GM18861 (cell line): Measurements from ENCODE around the gene OPCML.

ENCODE experiments used
- ATAC-seq: cut with Tn5 transposase; IDR thresholded peaks from one replicate; pipeline ENCODE4 v1.9.1; 2021; ENCODE audit not compliant: unreplicated experiment

The OPCML gene

GRCh38 chr11:133081730-133082452, 450.4 kb downstream of the OPCML start:
- no peak for ATAC-seq

DNA sequence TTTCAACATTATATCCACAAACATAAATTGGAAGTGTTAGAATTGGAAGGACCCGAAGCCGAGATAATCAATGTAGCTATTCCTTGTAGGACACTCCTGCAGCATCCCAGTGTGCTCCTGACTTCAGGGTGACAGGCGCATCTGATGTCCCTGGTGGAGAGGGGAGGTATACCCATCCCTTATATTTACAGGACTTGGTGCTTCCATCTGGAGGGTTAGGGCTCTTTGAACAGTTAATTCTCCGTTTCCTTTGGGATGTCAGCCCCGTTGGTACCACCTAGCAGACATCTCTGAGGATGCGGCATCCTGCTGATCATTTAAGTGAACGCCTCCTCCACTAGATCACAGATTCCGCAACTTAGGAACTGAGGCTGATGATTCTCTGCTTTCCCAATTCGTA, 451.3 kb downstream of the OPCML start:
- no peak for ATAC-seq

GRCh38 chr11:133078591-133079404, 453.5 kb downstream of the OPCML start:
- peak; percentile 44 for ATAC-seq

DNA sequence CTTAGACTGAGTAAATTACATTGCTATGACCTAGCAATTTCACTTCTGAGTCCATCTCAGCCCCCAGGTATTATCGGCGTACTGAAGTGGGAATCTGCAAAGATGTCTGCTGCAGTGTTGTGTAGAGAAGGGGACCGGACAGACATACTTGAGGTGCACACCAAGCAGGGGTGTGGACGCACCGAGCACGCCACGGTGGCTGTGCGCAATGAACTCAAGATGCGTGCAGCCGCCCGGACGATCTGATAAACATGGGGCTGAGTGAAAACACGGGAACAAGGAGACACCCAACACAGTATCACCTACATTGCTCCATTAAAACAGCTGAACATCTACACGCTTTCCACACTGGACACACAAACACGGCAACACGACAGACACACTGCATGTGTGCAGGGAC, 454.3 kb downstream of the OPCML start:
- no peak for ATAC-seq

DNA sequence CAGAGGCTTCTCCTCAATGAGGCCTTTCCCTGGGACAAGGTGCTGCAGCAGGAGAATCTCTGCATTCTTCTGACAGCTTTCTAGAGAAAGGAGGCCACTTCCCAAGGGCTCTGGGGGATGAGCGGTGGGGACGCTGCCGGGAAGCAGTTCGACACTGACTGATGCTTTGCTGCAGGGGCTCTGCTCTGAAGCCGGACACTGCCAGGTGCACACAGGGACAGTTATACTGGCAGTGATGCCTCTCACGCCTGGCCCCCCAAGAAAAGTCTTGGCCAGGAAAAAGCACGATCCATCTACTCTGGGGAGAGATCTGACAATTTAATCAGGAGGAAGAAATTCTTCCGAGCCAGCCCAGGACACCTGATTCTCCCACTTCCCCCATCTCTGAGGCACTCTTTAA, 456.9 kb downstream of the OPCML start:
- no peak for ATAC-seq

GRCh38 chr11:133072858-133073582, 459.3 kb downstream of the OPCML start:
- ATAC-seq = no peak

DNA sequence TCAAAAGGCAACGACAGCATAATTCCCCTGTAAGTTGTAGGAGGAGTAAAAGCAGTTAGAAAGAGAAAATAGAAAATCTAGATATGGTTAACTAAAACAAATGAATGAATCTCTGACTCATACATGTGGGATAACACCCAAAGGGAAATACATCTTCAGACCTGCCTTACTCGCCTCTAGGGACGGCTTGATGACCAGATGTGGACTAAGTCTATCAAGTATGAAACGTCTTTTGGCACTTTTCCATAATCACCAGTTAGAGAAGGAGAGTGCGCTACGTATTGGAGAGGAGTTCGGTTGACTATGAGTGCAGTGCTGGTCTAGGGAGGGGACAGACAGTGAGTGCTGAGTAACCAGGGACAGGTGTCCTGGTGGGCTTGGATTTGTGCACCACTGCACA, 459.9 kb downstream of the OPCML start:
- ATAC-seq = no peak

- ATAC-seq = no peak
These were observed 461.5 kb downstream of the OPCML start for GRCh38 chr11:133070791-133071190.

GRCh38 chr11:133070021-133070713, 462.1 kb downstream of the OPCML start:
- ATAC-seq = no peak

DNA sequence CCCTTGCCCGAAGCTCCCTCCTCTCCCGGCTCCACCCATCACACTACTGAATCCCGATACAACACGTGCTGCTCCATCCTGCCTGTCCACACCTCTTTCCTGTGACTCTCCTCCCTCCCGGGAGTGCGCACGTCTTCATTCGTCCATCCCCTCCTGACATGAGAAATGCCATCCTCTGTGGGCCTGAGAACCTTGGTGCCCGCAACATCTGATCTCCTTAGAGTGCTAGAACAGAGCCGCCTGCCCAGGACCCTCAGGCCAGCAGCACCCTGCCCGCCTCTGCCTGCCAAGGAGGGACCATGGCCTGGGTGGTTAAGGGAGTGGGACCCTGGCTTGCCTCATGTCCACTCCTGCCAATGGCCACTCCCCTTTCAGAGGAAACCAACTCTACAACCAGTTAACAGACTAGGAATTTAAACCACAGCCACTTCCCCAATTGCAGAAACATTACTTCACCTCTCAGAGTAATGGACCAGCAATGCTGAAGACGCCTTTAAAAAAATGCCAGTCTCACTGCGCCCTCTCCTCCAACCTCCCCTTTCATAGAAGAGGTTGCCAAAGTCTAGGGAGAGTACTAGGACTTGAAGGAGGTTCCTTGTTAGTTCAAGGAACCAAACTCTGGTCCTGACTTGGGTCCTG, 466.3 kb downstream of the OPCML start:
- ATAC-seq = no peak

DNA sequence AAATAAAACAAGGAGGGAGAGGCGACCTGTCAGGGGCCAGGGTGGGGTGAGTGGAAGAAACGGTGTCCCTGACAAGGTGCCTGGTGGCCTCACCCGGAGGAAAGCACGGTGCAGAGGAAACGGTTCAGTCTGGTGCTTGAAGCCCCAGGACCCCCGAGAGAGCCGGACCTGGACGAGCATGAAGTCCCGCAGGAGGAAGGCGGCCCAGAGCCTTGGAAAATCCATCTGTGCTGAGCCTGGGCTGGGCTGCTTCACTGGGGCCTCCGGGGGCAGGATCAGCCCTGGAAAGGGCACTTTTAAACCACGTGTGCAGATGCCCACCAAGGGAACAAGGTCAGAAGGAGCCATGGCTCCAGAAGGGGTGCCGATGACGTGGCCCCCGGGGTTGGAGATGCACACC, 467.3 kb downstream of the OPCML start:
- no peak for ATAC-seq

GRCh38 chr11:133064152-133064877, 468.0 kb downstream of the OPCML start:
- ATAC-seq = no peak

DNA sequence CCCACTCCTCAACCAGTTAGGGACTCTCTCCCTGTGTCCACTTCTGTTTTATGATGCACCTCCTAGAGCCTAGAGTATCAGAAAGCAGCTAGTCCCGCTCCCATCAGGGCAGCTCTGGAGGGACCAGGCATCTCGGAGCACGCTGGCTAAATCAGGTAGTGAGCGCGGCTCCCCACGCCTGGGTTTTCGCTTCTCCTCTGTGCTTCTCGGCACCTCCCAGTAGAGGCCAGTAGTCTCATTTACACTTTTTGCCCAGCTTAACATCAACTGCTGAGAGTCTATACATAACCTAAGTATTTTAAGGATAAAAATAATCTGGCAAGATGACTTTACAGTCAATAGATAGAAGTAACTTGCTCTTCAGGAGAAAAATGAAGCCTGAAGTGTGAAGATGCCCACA, 473.8 kb downstream of the OPCML start:
- ATAC-seq = no peak

- ATAC-seq = no peak
These were observed 479.1 kb downstream of the OPCML start for GRCh38 chr11:133053124-133053776.

- ATAC-seq = no peak
These were observed 479.8 kb downstream of the OPCML start for GRCh38 chr11:133052537-133052936.

GRCh38 chr11:133049244-133050019, 482.9 kb downstream of the OPCML start:
- no peak for ATAC-seq

- no peak for ATAC-seq
These were observed 484.0 kb downstream of the OPCML start for GRCh38 chr11:133048270-133048669.

DNA sequence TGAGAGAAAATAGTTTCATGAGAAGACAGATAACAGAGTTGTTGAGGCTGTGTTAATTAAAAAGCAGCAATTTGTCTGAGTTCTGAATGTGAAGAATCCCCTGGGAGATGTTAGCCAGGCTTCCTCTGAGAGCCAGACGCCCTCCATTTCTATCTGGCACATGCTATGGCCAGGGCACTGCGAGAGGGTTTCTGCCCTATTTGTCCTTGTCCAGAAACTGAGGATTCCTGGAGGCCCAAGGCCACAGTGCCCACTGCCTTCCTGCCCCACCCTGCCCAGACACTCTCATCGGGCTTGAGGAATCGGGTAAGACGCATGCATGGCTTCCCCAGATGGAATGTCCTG, 484.6 kb downstream of the OPCML start:
- no peak for ATAC-seq
